ACC112 (cell line): ENCODE data around the gene ZBTB40.

Source experiments
- H2AFZ ChIP-seq: fragments of 200-600 bp; sonication (generic); one replicate; pipeline ENCODE4 v1.6.0; 2017; ENCODE audit warnings: antibody characterized with exemption, low read length; ENCODE audit not compliant: unreplicated experiment
- H3K27ac ChIP-seq: fragments of 200-600 bp; sonication (generic); 2 replicates; pipeline ENCODE4 v1.5.1; 2014; ENCODE audit warnings: low read depth, mild to moderate bottlenecking, antibody characterized with exemption, low read length, moderate library complexity
- H3K27me3 ChIP-seq: fragments of 200-600 bp; sonication (generic); 2 replicates; pipeline ENCODE4 v1.6.1; 2014; ENCODE audit warnings: mild to moderate bottlenecking, antibody characterized with exemption, low read length, moderate library complexity, mixed read lengths; ENCODE audit not compliant: insufficient read depth
- H3K36me3 ChIP-seq: fragments of 200-600 bp; sonication (generic); 2 replicates; pipeline ENCODE4 v1.6.1; 2016; ENCODE audit warnings: mild to moderate bottlenecking, antibody characterized with exemption, low read length, moderate library complexity, mixed read lengths; ENCODE audit not compliant: insufficient read depth
- H3K4me1 ChIP-seq: fragments of 200-600 bp; sonication (generic); one replicate; pipeline ENCODE4 v1.6.1; 2016; ENCODE audit warnings: low read length, mixed read lengths; ENCODE audit not compliant: insufficient read depth, unreplicated experiment, control insufficient read depth
- H3K4me3 ChIP-seq: fragments of 200-600 bp; sonication (generic); 2 replicates; pipeline ENCODE4 v1.5.1; 2014; ENCODE audit warnings: mild to moderate bottlenecking, low read depth, low read length
- H3K79me2 ChIP-seq: fragments of 200-600 bp; sonication (generic); one replicate; pipeline ENCODE4 v1.6.0; 2016; ENCODE audit warnings: low read length; ENCODE audit not compliant: control insufficient read depth, unreplicated experiment, insufficient read depth

The ZBTB40 gene

GRCh38 chr1:22540337-22540736 lies 88.7 kb downstream of the ZBTB40 start:
- H3K36me3 ChIP-seq, result no peaks in the 10 kb centered on the region
- H3K4me3 ChIP-seq, result no peak overlapping the region
- H3K27ac ChIP-seq, result no peak overlapping the region
- peaks cover 7% of the 10 kb centered on the region for H3K4me1 ChIP-seq
- H2AFZ ChIP-seq, result no peak overlapping the region
- no peaks in the 10 kb centered on the region for H3K79me2 ChIP-seq
- peaks cover 2% of the 10 kb centered on the region for H3K27me3 ChIP-seq

DNA sequence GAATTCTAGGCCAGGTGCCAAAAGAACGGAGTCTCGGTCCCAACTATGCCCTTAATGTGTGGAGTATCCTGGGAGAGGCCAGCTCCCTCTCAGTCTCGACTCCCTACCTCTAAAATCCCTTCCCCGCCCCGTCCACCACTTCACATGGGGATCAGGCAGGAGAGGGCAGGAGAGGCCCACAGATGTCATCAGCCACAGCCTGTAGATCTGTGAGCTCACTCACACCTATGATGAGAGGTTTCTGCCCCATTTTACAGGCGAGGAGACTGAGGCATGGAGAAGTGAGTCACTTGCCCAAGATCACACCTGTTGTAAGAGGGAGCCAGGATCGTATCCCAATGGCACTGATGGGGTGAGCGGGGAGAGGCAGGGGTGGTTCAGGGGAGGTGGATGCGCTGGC lies 91.2 kb downstream of the ZBTB40 start:
- Histone ChIP-seq H3K27ac (no peak overlapping the region), H3K79me2 (no peaks in the 10 kb centered on the region), H3K4me3 (no peak overlapping the region), H3K4me1 (peaks cover 7% of the 10 kb centered on the region), H3K36me3 (no peaks in the 10 kb centered on the region), H2AFZ (no peak overlapping the region), H3K27me3 (peaks cover 26% of the 10 kb centered on the region)

DNA sequence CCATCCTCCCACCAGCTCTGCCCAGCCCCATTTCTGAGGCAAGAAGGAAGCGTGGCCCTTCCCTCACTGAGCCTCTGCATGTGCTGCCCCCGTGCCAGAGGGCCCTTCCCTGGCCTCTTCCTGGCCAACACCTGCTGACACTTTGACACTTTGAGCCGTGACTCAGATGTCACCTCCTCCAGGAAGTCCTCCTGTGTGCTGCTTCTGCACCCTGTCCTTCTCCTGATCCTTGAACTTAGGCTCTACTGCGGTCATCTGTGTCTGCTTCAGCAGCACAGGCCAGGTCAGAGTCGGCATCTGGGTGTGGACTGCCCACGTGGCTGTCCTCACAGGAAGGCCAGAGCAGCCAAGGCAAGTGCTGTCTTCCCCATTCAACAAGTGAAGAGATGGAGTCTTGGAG lies 92.0 kb downstream of the ZBTB40 start:
- H2AFZ ChIP-seq, result no peak overlapping the region
- no peaks in the 10 kb centered on the region for H3K79me2 ChIP-seq
- H3K27ac ChIP-seq, result no peak overlapping the region
- H3K4me1 ChIP-seq, result peaks cover 7% of the 10 kb centered on the region
- peaks cover 34% of the 10 kb centered on the region for H3K27me3 ChIP-seq
- no peak overlapping the region for H3K4me3 ChIP-seq
- H3K36me3 ChIP-seq, result no peaks in the 10 kb centered on the region

- Histone ChIP-seq H3K27ac (no peak overlapping the region), H3K36me3 (no peaks in the 10 kb centered on the region), H2AFZ (no peak overlapping the region), H3K4me3 (no peak overlapping the region), H3K27me3 (peaks cover 40% of the 10 kb centered on the region), H3K4me1 (peaks cover 7% of the 10 kb centered on the region), H3K79me2 (no peaks in the 10 kb centered on the region)
Measured at GRCh38 chr1:22544606-22545005, 93.0 kb downstream of the ZBTB40 start.

GRCh38 chr1:22545141-22545540 lies 93.5 kb downstream of the ZBTB40 start:
- Histone ChIP-seq H3K79me2 (no peaks in the 10 kb centered on the region), H3K27ac (no peak overlapping the region), H2AFZ (no peak overlapping the region), H3K4me1 (peaks cover 5% of the 10 kb centered on the region), H3K27me3 (peaks cover 41% of the 10 kb centered on the region), H3K36me3 (no peaks in the 10 kb centered on the region), H3K4me3 (no peak overlapping the region)

GRCh38 chr1:22547186-22547817 lies 95.7 kb downstream of the ZBTB40 start:
- peaks cover 45% of the 10 kb centered on the region for H3K27me3 ChIP-seq
- no peaks in the 10 kb centered on the region for H3K4me1 ChIP-seq
- no peak overlapping the region for H3K4me3 ChIP-seq
- H3K79me2 ChIP-seq, result no peaks in the 10 kb centered on the region
- H3K27ac ChIP-seq, result no peak overlapping the region
- no peak overlapping the region for H2AFZ ChIP-seq
- H3K36me3 ChIP-seq, result no peaks in the 10 kb centered on the region

- Histone ChIP-seq H3K4me3 (no peak overlapping the region), H3K36me3 (no peaks in the 10 kb centered on the region), H3K4me1 (no peaks in the 10 kb centered on the region), H2AFZ (no peak overlapping the region), H3K27me3 (peaks cover 49% of the 10 kb centered on the region), H3K79me2 (no peaks in the 10 kb centered on the region), H3K27ac (no peak overlapping the region)
Measured at GRCh38 chr1:22547818-22548462, 96.3 kb downstream of the ZBTB40 start.

DNA sequence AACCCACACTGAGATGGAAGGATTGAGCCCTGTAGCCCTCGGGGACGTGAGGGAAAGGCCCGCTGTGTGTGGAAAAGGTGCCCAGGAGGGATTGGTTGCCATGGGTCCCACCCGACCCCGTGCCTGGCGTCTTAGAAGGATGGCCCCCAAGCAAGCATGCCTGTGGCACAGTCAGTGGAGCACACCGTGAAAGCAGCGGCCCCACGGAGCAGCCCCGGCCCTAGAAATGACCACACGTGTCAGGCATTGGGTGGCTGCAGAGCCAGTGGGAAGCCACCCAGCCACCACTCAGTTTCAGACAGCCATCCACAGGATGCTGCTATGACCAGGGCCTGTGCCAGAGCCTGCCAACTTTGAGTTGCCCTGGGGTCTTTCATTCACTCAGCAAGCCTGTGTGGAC lies 98.4 kb downstream of the ZBTB40 start:
- H3K36me3 ChIP-seq, result no peaks in the 10 kb centered on the region
- H3K4me1 ChIP-seq, result no peaks in the 10 kb centered on the region
- H3K79me2 ChIP-seq, result no peaks in the 10 kb centered on the region
- H3K27me3 ChIP-seq, result peaks cover 70% of the 10 kb centered on the region
- H3K4me3 ChIP-seq, result no peak overlapping the region
- no peak overlapping the region for H3K27ac ChIP-seq
- no peak overlapping the region for H2AFZ ChIP-seq

DNA sequence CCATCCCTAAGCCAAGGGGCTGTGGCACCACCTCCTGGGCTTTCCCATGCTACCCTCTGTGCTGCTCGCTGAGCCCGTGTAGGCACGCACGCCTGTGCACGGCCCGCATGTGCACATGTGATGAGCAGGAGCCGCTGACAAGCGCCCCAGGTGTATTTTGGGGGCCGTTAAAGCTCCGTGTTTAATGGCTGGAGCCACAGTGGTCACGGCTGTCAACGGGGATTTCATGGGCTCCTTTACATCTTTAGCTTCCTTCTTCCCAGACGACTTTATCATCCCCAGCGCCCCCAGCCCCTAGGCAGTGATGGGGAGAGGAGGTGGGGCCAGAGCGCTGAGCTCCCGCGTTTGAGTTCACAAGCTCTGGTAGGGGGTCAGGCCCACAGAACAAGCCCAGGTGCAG lies 99.9 kb downstream of the ZBTB40 start:
- Histone ChIP-seq H3K27ac (no peak overlapping the region), H3K27me3 (peaks cover 73% of the 10 kb centered on the region), H3K4me1 (no peaks in the 10 kb centered on the region), H3K4me3 (no peak overlapping the region), H3K79me2 (no peaks in the 10 kb centered on the region), H2AFZ (no peak overlapping the region), H3K36me3 (no peaks in the 10 kb centered on the region)

DNA sequence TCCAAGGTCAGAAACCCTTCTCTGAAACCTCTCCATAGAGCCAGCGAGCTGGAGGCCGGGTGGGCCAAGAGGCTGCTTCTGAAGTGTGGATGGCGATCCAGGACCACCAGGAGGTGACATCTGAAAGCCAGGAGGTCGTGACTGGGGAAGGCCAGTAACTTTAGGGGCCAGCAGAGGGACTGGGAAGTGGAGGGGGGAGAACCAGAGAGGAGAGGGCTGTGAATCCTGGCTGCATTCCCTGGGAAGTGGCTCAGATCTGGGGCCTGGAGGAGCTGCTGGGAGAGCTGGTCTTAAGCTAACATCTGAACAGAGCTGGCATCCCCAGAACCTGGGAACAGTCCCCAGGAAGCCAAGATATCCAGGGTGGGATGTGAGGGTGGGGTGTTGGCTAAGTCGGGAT lies 100.4 kb downstream of the ZBTB40 start:
- Histone ChIP-seq H3K4me1 (no peaks in the 10 kb centered on the region), H3K4me3 (no peak overlapping the region), H2AFZ (no peak overlapping the region), H3K36me3 (no peaks in the 10 kb centered on the region), H3K27ac (no peak overlapping the region), H3K27me3 (peaks cover 73% of the 10 kb centered on the region), H3K79me2 (no peaks in the 10 kb centered on the region)

DNA sequence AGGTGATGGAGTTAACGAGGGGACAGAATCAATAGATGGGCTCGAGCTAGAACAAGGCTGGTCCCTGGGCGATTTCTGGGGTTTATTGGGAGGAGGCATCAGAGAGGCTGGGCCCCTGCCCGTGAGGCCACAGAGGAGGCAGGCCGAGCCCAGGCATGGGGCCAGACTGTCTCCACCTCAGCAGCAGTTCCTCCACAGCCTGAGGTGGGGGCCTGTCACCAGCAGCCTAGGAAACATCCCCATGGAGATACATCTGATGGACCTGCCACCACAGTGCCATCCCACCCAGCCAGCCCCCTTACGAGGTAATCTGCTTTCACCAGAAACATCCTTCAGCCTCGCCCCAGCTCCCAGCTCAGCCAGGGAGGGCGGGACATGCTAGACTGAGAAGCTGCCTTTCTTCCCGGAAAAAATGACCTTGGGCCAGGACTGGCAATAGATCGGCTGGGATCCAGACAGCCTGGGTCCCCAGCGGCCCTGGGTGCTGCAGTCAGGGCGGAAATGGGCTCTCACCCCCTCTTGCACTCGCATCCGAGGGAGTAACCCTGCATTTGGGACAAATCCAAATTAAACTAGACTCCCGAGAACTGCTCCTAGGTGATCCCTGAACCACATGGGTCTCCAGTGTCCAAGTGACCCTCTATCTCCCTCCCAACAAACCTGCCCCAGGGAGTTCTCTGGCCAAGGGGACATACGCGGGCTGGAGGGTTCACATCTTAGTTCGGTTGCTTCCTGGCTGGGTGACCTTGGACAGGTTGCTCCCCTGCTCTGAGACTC lies 101.6 kb downstream of the ZBTB40 start:
- Histone ChIP-seq H3K79me2 (no peaks in the 10 kb centered on the region), H3K27ac (no peak overlapping the region), H3K27me3 (peaks cover 71% of the 10 kb centered on the region), H2AFZ (no peak overlapping the region), H3K36me3 (no peaks in the 10 kb centered on the region), H3K4me3 (no peak overlapping the region), H3K4me1 (no peaks in the 10 kb centered on the region)
